H9 (cell line): ENCODE results near the gene ZNF784. TPM values are rescaled to one million over a fixed set of nuclear protein-coding genes. Genes with fewer than 3 reads are reported as not detected.

ENCODE experiments used
- DNase-seq: peaks from one replicate; pipeline ENCODE4 v3.0.0-alpha.2; 2017
- H2AFZ ChIP-seq: one replicate; pipeline ENCODE4 v1.6.1; 2013; ENCODE audit warnings: mild to moderate bottlenecking, low read length, control low read depth, moderate library complexity
- H2AK5ac ChIP-seq: 2 replicates; pipeline ENCODE4 v1.6.1; 2013; ENCODE audit warnings: low read length, control low read depth, mixed read lengths; ENCODE audit not compliant: insufficient read length
- H2BK120ac ChIP-seq: one replicate; pipeline ENCODE4 v1.6.1; 2013; ENCODE audit warnings: low read depth, mild to moderate bottlenecking, low read length, control low read depth, inconsistent platforms; ENCODE audit not compliant: poor library complexity, severe bottlenecking
- H2BK12ac ChIP-seq: 2 replicates; pipeline ENCODE4 v1.6.1; 2013; ENCODE audit warnings: low read length, control low read depth, mixed read lengths, low read depth; ENCODE audit not compliant: insufficient read length
- H2BK15ac ChIP-seq: 2 replicates; pipeline ENCODE4 v1.6.1; 2013; ENCODE audit warnings: low read depth, low read length, control low read depth
- H2BK20ac ChIP-seq: one replicate; pipeline ENCODE4 v1.6.1; 2013; ENCODE audit warnings: low read depth, mild to moderate bottlenecking, low read length, control low read depth, inconsistent platforms; ENCODE audit not compliant: poor library complexity, severe bottlenecking
- H2BK5ac ChIP-seq: 2 replicates; pipeline ENCODE4 v1.6.1; 2013; ENCODE audit warnings: low read length, control low read depth, mixed read lengths; ENCODE audit not compliant: insufficient read length
- H3K14ac ChIP-seq: 2 replicates; pipeline ENCODE4 v1.6.1; 2013; ENCODE audit warnings: low read length, control low read depth; ENCODE audit not compliant: insufficient read depth
- H3K18ac ChIP-seq: 2 replicates; pipeline ENCODE4 v1.6.1; 2013; ENCODE audit warnings: low read depth, mild to moderate bottlenecking, mixed read lengths, low read length, control low read depth; ENCODE audit not compliant: insufficient read length
- H3K23ac ChIP-seq: 2 replicates; pipeline ENCODE4 v1.6.1; 2013; ENCODE audit warnings: low read length, control low read depth, mixed read lengths, low read depth; ENCODE audit not compliant: insufficient read length
- H3K23me2 ChIP-seq: 2 replicates; pipeline ENCODE4 v1.6.1; 2013; ENCODE audit warnings: low read depth, mild to moderate bottlenecking, mixed read lengths, low read length, control low read depth; ENCODE audit not compliant: insufficient read length, poor library complexity, severe bottlenecking
- H3K27ac ChIP-seq: 2 replicates; pipeline ENCODE4 v1.5.1; 2013; ENCODE audit warnings: low read length, control low read depth, mixed read lengths, low read depth; ENCODE audit not compliant: insufficient read length
- H3K27me3 ChIP-seq: 2 replicates; pipeline ENCODE4 v1.6.1; 2013; ENCODE audit warnings: low read length, control low read depth, inconsistent platforms; ENCODE audit not compliant: insufficient read depth
- H3K4ac ChIP-seq: 2 replicates; pipeline ENCODE4 v1.6.1; 2013; ENCODE audit warnings: low read depth, mild to moderate bottlenecking, control low read depth, inconsistent platforms, low read length, moderate library complexity
- H3K4me1 ChIP-seq: 2 replicates; pipeline ENCODE4 v1.6.1; 2013; ENCODE audit warnings: low read length, control low read depth, inconsistent platforms; ENCODE audit not compliant: insufficient read depth
- H3K4me2 ChIP-seq: 2 replicates; pipeline ENCODE4 v1.6.1; 2013; ENCODE audit warnings: low read length, control low read depth, mixed read lengths; ENCODE audit not compliant: insufficient read length, insufficient read depth
- H3K56ac ChIP-seq: 2 replicates; pipeline ENCODE4 v1.6.1; 2013; ENCODE audit warnings: low read depth, mild to moderate bottlenecking, mixed read lengths, low read length, control low read depth; ENCODE audit not compliant: insufficient read length
- H3K79me1 ChIP-seq: 2 replicates; pipeline ENCODE4 v1.6.1; 2013; ENCODE audit warnings: low read depth, mild to moderate bottlenecking, moderate library complexity, low read length, control low read depth, inconsistent platforms; ENCODE audit not compliant: insufficient read depth, poor library complexity, severe bottlenecking
- H3K79me2 ChIP-seq: 2 replicates; pipeline ENCODE4 v1.6.1; 2013; ENCODE audit warnings: low read length, control low read depth, inconsistent platforms; ENCODE audit not compliant: insufficient read depth
- H3K9ac ChIP-seq: 2 replicates; pipeline ENCODE4 v1.6.1; 2013; ENCODE audit warnings: low read length, control low read depth, mixed read lengths; ENCODE audit not compliant: insufficient read length; ENCODE audit errors: extremely low read depth
- H3K9me3 ChIP-seq: one replicate; pipeline ENCODE4 v1.6.1; 2013; ENCODE audit warnings: low read depth, low read length, inconsistent platforms; ENCODE audit not compliant: control insufficient read depth
- H3T11ph ChIP-seq: one replicate; pipeline ENCODE4 v1.6.1; 2013; ENCODE audit warnings: mild to moderate bottlenecking, low read length, control low read depth, inconsistent platforms
- H4K20me1 ChIP-seq: one replicate; pipeline ENCODE4 v1.6.1; 2013; ENCODE audit not compliant: control insufficient read depth, insufficient read length, insufficient read depth
- H4K5ac ChIP-seq: 2 replicates; pipeline ENCODE4 v1.6.1; 2013; ENCODE audit warnings: low read depth, mild to moderate bottlenecking, mixed read lengths, low read length, control low read depth; ENCODE audit not compliant: insufficient read length
- H4K8ac ChIP-seq: replicated peaks from 2 replicates; pipeline ENCODE4 v1.6.1; 2013; ENCODE audit warnings: low read length, control low read depth, mixed read lengths, low read depth; ENCODE audit not compliant: insufficient read length
- H4K91ac ChIP-seq: 2 replicates; pipeline ENCODE4 v1.6.1; 2013; ENCODE audit warnings: low read depth, mild to moderate bottlenecking, moderate library complexity, mixed read lengths, low read length, control low read depth; ENCODE audit not compliant: insufficient read length
- H3K27ac Mint-ChIP-seq, 3 experiments: 2 replicates in 2 of 3; 3 replicates in 1 of 3; pipeline ENCODE4 v1.8.0; 2020 to 2021; ENCODE audit warnings: mixed read lengths in 3 of 3, mild to moderate bottlenecking in 1 of 3, moderate library complexity in 1 of 3
- H3K27me3 Mint-ChIP-seq: 2 replicates; pipeline ENCODE4 v1.8.0; 2021; ENCODE audit warnings: low read depth, mild to moderate bottlenecking, moderate library complexity, mixed read lengths
- H3K36me3 Mint-ChIP-seq, 3 experiments: 2 replicates in 2 of 3; 3 replicates in 1 of 3; pipeline ENCODE4 v1.8.0; 2020 to 2021; ENCODE audit warnings: low read depth in 3 of 3, mixed read lengths in 3 of 3; ENCODE audit not compliant: insufficient read depth in 1 of 3
- H3K4me1 Mint-ChIP-seq, 2 experiments: 2 replicates each; pipeline ENCODE4 v1.8.0; 2020; ENCODE audit warnings: mixed read lengths in 2 of 2
- H3K4me3 Mint-ChIP-seq, 2 experiments: 2 replicates in 1 of 2; 3 replicates in 1 of 2; pipeline ENCODE4 v1.8.0; 2020 to 2021; ENCODE audit warnings: mild to moderate bottlenecking in 2 of 2, mixed read lengths in 2 of 2, moderate library complexity in 1 of 2
- H3K9me3 Mint-ChIP-seq, 2 experiments: 2 replicates in 1 of 2; 3 replicates in 1 of 2; pipeline ENCODE4 v1.8.0; 2020; ENCODE audit warnings: mild to moderate bottlenecking in 2 of 2, mixed read lengths in 2 of 2, moderate library complexity in 1 of 2
- CTCF ChIP-seq: fragments of 200-600 bp; sonication (generic); conservative IDR thresholded peaks from 3 replicates; pipeline ENCODE4 v1.8.0; 2021; ENCODE audit warnings: antibody characterized with exemption, mild to moderate bottlenecking
- WGBS: extraction: QIAGEN DNeasy Blood & Tissue Kit; methylation state at CpG from one replicate; pipeline ENCODE4 v1.1.7; 2013; ENCODE audit warnings: missing lambda C conversion rate, low lambda C conversion rate, mixed read lengths; ENCODE audit not compliant: insufficient read length; ENCODE audit errors: extremely low coverage; 5-methylcytosine and 5-hydroxymethylcytosine counted together
- total RNA-seq: library from RNA; stranded (reverse); gene quantifications from 2 replicates; pipeline ENCODE4 v1.2.1, GENCODE V29; 2021

ZNF784 gene
- total RNA-seq, 1 experiment from 2014 or later = 10.7 TPM

- Histone ChIP-seq H3K9me3 (no peaks in the 10 kb centered on the region), H3K27ac (no peak within 1 kb of the TSS), H3K79me1 (peaks cover 3% of the 10 kb centered on the region), H3K79me2 (peaks cover 7% of the 10 kb centered on the region; the same call in 1 of the 2 replicates), H4K91ac (no peak within 1 kb of the TSS), H4K5ac (no peak within 1 kb of the TSS), H3K18ac (peak within 1 kb of the TSS; percentile 39), H3K4me1 (no peaks in the 10 kb centered on the region), H3K27me3 (no peaks in the 10 kb centered on the region), H2AK5ac (no peak within 1 kb of the TSS), H2BK5ac (no peak within 1 kb of the TSS), H3K4ac (no peak within 1 kb of the TSS), H2AFZ (no peak within 1 kb of the TSS), H3T11ph (no peak within 1 kb of the TSS), H2BK20ac (no peak within 1 kb of the TSS), H3K23me2 (peaks cover 35% of the 10 kb centered on the region), H3K14ac (no peak within 1 kb of the TSS; the same call in none of the 2 replicates), H3K23ac (no peak within 1 kb of the TSS), H3K9ac (peak within 1 kb of the TSS; percentile 70), H4K8ac (no peak within 1 kb of the TSS), H3K4me2 (peak within 1 kb of the TSS; percentile 73), H4K20me1 (no peaks in the 10 kb centered on the region), H3K56ac (no peak within 1 kb of the TSS), H2BK120ac (no peak within 1 kb of the TSS), H2BK15ac (no peak within 1 kb of the TSS), H2BK12ac (no peak within 1 kb of the TSS)
- TF ChIP-seq CTCF = no peak
- H3K9me3 Mint-ChIP-seq = peaks cover 0 to 4% of the 10 kb centered on the region in 2 experiments; a peak in 2 of 5 replicates
- peak within 1 kb of the TSS; percentile 86 to 98 (median 96) for H3K27ac Mint-ChIP-seq
- H3K36me3 Mint-ChIP-seq = peaks cover 20 to 39% (median 30%) of the 10 kb centered on the region in 3 experiments
- peak within 1 kb of the TSS; percentile 97 for H3K4me3 Mint-ChIP-seq
- H3K4me1 Mint-ChIP-seq = peaks cover 24 to 40% of the 10 kb centered on the region in 2 experiments
- H3K27me3 Mint-ChIP-seq = peaks cover 3% of the 10 kb centered on the region; the same call in 1 of the 2 replicates
- WGBS = no CpG with 5 or more reads among the region's 56 CpGs
- peak; percentile 71 for DNase-seq
Observed at GRCh38 chr19:55643003-55643886, 18.9 kb upstream of the ZNF784 start, which contains the start of gene ZNF581. Gene ZNF581 (plus strand): TSS chr19:55643649. CDS start chr19:55644572, 923 bp downstream.
